CD4-positive, alpha-beta T cell treated with Interleukin-17A for 4 hours (primary cell): ENCODE data around the gene MBP.
A peak's percentile ranks its signal among the peaks of the same experiment; 100 is the strongest.

ENCODE experiments used
- DNase-seq: peaks from one replicate; pipeline ENCODE4 v3.0.0-alpha.2; 2020; ENCODE audit warnings: mixed read lengths

Gene MBP

DNA sequence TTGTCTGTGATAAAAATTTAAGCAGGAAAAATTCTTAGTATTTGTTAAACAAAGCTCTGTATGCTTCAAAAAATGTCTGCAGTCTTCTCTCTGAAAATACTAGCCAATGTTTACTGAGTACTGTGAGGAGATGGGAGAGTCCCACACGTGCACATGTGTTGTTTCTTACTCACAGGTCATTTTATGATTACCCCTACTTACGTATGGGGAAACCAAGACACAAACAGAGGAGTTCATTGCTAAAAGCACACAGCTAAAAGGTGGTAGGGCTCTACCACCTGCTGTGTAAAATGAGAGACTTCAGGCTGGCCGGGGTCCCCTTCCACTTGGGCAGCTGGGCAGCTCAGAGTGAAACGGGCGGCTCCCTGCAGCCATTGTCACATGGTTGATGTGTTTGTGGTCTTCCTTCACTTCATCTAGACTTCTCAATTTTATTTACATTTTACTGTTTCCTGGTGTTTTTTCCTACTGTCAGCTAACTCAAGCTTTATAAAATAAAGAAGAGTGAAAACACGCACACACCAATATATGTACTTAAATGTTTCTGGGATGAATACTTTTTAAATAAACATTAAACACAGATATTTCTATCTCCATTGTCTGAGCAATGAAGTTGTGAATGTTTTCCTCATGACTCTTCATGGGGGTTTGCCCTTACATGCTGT is 71.2 kb downstream of the MBP start:
- no peak for DNase-seq

DNA sequence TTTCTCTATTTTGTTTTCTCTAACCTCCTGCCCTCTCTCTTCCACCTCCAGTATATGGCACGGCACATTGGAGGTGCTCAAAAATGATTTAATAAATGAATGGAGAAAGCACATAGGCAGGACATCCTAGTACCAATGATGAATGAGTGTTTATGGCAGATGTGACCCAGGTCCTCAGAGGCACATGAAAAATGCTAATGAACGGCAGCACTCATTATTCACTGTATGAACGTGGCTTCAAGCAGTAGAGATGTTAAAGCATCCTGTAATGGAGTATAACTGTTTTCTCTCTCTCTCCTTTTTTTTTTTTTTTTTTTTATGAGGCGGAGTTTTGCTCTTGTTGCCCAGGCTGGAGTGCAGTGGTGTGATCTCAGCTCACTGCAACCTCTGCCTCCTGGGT is 72.4 kb downstream of the MBP start:
- DNase-seq: no peak

DNA sequence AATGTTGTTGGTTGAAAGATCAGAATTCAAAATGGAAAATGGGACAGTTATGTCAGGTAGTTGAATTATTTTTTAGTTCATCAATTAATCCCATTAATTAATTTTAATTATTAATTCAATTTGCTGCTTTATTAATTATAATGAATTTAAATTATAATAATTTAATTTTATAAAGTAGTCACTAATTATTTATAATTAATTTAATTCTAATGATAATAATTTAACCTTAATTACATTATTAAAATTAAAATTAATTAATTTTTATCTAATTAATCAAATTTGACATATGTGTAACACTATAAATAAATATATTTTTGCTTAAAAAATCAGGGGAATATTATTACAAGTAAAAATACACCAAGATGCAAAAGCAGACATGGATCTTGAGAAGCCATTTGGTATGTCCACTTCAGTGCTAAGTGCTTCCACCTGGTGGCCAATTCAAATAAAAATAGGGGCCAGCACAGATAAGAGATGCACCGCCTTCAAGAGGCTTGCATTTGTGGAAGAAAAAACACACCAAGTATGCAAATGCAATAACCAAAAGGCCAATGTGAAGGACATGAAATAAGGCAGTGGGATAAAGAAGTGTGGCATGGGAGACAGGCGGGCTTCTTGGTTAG is 73.2 kb downstream of the MBP start:
- peak; percentile 32 for DNase-seq

DNA sequence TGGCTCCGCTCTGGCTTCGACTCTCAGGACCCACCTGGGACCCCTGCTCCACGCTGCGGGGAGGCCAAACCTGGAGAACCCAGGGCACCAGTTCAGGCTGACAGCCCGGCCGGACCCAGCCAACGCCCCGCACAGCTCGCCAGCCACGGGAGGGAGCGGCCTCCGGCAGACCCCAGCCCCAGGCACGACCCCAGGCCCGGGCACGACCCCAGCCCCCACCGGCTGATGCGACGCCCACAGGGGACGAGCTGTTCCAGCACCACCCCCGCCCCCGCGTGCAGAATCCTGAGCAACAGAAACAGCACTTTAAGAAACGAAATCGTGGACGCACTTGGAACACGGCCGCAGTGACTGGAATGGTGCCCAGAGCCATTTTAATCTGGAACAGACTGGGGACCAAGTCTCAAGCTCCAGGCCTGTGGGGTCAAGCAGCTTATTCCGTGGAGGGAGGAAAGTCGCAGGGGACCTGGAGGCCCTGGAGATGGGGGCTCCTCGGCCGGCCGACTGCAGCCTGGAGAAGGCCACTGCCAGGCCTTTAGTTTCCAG is 74.2 kb downstream of the MBP start:
- no peak for DNase-seq

DNA sequence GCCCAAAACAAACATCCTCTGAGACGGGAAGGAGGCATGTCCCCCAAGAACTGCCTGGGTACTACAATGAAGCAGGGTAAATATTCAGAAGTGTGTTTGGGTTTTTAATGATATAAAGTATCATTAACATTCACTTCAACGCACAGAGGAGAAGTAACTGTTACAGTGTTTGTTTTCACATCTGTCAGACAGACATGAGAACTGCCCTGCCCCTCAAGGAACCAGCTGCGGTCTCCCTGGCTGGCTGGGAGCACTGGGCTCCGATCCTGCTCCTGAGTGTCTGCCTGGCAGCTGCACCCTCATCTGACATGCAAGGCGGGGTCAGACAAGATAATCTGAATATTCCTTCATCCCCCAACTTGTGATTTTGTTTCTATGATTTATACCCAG is 75.6 kb downstream of the MBP start:
- DNase-seq: no peak

DNA sequence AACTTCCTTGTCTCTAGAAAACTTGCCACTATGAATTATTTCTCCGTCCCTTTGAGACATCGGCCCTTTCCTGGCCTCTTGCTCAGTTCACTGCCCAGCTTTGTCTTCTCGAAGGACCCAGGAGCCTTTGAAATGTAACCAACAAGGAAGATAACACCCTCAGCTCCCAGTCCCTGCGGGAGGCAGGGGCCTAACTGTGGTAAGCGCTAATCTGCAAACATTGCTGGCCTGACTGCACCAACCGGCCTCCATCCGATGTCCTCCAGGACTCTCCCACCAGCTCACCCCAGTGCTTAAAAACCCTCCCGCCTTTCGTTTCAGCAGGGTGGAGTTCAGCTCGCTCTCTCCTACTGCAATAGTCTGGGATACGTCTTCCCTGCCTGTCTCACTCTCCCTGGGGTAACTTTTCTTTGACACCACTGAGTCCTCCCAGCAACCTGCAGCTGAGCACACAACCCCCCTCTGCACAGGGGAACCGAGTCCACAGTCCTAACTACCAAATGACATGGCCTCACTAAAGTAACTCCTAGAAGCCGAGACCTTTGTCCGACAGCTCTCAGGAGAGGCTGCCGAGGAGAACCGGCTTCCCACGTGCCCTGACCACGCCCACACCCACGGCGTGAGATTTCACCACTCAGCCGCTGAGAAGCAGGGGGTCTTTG is 76.1 kb downstream of the MBP start:
- DNase-seq: no peak

DNA sequence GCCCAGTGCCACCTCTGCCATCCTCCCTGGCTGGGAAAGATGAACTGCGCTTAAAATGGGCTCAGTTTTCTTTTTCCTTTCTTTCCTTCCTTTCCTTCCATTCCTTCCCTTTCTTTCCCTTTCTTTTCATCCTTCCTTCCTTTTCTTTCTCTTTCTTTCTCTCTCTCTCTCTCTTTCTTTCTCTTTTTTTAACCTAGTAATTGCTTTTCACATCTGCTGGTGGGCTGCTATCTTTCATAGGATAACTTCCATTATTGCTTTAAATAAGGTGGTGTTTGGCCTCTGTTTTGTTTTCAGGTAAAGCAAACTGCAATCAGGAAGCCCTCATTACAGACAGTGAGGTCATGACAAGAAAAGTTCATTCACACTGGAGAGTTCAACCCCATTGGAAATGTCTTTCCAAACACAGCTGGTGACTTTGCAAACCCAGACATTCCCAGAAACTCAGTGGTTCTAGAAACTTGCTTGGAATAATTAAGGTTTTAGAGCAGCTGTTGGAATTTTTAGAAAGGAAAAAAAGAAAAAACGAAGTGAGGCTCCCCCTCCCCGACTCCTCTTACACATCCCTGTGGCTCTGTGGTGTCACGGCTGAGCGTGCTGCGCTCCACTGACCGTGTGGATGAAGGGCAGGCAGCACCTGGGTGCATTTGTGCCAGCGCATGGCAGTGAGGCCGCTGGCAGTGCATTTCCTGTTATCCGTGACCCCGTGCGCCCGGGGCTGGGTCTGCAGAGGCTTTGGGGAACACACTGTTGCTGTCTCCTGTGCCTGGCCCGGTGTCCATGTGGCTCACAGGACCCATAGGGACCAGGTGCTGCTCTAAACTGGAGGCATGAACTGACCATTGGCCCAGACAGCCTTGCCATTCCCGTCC is 76.9 kb downstream of the MBP start:
- peak; percentile 41 for DNase-seq

DNA sequence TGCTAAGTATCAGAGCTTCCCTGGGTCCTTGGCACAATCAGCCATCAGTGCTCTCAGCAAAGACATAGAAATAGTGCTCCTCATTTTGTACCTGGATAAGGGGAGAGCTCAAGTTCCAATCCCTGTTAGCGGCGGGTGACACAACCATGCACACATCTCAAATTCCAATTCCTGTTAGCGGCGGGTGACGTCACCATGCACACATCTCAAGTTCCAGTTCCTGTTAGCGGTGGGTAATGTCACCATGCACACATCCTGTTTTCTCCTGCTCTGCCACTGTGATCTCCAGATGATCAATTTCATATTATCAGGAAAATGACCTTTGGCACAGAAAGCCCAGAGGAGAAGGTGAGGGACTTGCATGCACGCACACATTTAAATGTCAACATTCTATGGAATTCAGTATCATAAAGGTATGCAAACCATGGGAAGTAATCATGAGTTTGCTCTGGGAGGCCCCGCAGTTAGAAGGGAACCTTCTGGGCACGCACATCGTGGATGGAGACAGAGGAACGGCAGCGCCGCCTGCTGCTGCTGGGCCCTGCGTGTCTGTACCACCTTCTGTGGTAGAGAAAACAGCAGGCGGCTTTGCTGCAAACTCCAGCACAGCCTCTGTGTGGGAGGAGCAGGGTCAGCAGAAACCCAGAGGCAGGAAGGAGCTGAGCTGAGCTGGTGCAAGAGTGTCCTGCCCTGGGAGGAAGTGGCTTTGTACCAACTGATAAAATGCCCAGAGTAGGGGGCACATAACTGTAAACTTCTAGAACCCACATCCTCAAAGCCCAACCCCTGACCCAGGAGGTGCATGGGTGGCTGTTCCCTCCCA is 77.8 kb downstream of the MBP start:
- peak; percentile 87 for DNase-seq

DNA sequence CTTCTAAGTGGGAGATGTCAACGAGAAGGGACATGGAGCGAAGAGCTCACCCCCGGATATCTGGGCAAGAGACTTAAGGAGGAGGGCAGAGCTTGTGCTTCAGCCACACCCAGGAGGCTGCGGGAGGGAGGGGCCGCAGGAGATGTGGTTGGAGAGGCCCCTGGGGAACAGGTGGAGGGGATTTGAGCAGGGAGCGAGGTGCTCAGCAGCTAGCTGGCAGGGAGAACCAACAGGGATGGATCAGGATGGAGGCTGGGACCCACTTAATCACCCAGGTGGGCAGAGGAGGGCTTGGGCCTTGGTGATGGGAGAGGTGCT is 78.3 kb downstream of the MBP start:
- DNase-seq: peak; percentile 55

DNA sequence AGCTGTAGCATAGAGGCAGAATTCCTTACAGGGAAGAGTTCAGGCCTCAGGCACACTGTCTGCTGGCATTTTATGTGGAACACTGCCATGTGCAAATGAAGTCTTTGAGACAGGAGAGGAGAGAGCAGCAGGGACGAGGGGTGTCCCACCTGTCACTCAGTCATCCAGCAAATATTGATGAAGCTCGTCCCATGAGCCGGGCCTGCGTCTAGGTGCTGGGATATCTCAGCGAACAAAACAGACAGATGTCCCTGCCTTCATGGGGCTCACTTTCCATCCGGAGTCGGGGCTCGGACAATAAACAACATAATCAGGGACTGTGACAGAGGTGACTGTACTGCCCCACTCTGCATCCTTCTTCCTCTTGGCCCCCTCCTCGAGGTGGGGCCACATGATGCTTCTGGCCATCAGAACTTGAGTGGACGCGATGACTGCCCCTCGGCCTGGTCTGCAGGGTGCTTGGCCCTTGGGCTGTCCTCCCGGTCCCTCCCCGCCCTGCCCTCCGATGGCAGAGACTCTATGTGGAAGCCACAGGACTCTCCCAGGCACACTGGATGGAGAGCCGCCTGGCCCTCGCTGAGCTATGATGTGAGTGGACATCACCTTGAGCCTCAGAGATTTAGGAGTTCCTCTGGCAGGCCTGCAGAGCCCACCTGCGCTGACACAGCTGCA is 78.8 kb downstream of the MBP start:
- DNase-seq: no peak

DNA sequence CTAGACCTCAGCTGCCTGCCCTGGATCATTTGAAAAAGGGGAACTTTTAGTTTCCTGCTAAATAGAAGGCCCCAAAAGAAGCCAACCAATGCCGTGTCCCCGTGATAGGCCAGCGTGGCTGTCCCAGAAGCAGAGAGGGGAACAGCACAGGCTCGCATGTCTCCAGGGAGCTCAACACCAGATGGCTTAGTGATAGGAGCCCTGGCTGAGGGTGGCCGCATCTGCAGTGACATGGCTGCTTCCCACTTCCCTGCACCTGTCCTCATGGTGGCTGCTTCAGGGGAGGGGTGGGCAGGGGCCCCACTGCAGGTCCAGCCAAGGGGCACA is 79.6 kb downstream of the MBP start:
- DNase-seq: no peak

DNA sequence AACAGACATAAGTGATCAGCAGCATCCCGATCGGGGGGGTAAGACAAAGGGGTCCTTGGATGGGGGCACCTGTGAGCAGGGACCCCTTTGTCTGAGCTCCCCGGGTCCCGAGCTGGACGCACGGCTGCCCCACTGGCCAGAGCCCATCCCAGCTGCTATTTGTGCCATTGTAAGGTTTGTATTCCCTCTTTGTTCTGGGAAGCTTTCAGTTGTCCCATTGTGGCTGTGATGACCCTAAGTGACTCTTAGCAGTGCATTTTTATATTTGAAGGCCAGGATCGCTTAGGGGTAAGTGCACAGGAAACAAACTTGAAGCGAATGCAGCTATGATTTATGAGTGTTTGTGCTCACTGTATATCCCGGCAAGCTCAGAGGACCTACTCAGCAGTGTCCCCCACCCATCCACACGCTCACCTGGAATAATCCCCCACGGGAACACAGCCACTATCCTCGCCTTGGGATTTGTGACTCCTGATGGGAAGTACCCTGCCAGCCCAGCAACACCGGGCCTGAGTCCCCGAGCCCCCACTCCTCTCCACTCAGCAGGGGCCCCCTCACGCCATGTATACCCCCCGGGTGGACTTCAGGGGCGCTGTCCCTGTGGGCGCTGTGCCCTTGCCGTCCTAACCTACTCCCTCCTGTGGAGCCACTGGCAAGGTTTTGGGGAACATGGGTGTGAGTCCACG is 80.1 kb downstream of the MBP start:
- no peak for DNase-seq

DNA sequence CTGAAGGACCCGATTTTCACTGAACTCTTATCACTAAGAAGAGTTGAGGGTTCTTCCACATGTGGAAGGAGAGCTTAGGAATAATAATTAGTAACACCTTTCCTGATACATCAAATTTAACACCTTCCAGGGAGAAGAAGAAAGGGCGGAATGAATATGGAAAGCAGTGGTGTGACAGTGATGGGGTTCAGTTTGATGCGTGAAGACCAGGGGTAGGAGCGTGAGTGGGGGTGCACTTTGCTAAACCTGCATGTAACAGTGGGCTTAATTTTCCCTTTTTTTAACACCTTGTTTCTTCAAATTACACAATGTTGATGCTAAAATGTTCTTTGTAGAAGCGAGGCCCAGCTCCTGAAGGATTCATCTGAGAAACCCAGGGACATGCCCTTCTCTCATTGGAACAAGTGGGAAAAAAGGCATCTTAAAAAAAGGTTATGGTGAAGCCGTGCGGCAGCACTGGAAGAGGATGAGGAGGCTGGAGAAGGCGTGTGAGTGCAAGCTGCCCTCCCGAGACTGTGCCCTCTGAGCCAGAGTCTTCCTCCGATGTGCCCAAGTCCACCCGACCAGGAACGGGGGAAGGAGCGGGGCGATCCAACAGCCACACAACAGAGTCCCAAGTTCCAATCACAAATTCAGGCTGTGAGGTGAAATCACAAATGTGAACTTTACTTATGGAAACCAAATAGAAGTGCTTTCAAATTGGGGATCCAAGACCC is 80.8 kb downstream of the MBP start:
- no peak for DNase-seq

DNA sequence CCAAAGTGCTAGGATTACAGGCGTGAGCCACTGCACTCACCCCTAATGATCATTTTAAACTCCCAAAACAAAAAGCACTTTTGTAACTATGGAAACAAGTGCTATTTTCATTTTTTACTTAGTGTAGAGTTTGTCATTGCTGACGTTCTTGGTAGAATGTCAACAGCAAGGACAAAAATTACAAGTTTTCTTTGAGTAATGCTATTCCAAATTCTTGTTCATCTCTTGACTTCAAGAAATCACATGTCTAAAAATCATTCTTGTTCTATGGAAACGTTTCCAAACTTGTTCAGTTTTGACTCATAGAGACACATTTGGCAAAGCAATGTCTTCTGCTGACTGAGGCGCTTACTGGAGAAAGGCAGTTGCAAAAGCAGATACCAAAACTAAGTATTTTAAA is 82.6 kb downstream of the MBP start:
- DNase-seq: no peak

DNA sequence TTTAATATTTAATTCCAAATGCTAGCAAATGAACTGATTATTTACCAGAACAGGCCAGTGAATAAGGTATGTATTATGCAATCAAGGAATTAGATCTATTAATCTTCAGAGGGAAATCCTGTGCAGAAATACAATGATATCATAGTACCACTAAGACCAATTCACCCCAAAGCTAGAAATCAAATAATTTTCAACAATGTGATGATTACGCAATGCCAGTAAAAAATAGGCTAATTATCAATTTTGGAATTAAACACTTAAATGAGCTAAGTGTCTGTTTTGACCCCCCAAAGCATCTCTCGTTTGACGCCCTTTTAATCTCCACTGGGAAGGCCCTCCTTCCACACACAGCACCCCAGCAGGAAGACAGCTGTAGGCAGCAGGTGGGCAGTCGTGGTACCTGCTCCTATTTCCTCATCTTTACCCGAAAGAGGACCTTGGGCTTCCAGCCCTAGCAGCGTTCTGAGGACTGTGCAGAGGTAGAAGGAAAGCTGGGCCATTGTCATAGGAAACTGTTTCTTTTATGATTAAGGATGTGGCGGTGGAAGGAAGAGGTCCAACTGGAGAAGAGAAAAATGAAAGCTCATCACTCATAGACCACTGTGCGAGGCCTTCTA is 84.7 kb downstream of the MBP start:
- no peak for DNase-seq

DNA sequence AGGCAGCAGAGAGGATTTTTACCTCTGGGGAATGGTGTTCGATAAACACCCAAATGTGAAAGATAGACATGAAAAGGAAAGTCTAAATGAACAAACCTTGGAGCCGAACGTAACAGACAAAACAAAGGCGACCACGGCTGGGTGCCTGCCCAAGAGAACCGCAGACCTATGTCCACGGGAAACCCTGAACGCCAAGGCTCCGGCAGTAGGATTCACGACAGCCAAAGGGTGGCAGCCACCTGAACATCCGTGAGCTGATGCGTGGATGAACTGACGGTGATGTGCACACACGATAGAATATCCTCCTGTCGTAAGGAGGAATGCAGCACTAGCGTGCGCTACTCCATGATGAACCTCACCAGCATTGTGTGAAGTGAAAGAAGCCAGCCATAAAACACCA is 85.6 kb downstream of the MBP start:
- no peak for DNase-seq

DNA sequence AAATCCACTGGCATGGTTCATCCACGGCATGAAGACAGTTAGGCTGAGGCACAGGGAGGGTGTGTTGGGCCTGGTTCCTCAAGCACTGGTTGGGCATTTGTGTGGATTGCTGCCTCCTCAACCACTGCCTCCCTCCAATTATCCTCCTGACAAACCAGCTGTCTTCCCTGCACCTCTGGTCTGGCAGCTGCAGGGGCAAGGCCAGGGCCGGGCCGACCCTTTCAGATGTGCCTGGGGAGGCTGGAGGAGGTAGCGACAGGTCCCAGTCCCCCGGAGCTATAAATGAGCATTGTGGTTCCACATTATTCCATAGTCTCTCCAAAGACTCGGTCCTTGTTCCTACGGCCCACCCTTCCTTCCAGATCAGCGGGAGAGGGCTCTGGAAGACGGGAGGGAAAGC is 86.2 kb downstream of the MBP start:
- DNase-seq: no peak

DNA sequence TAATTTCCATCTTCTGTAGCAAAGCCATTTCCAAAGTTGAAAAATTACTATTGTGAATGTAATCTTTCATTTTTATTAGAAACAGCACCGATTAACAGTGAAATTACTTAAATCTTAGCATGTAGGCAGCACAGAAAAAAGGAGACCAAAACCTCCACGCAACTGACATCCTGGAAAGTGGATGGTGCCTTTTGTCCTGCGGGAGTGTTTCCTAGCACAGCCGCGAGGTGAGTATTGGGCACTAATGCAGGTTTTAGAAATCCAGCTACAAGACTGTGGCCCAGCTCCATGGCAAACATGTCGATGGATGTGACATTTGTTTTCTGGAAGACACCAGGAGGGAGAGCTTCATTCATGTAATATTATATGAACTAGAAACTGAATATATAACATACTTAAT is 86.9 kb downstream of the MBP start:
- no peak for DNase-seq

DNA sequence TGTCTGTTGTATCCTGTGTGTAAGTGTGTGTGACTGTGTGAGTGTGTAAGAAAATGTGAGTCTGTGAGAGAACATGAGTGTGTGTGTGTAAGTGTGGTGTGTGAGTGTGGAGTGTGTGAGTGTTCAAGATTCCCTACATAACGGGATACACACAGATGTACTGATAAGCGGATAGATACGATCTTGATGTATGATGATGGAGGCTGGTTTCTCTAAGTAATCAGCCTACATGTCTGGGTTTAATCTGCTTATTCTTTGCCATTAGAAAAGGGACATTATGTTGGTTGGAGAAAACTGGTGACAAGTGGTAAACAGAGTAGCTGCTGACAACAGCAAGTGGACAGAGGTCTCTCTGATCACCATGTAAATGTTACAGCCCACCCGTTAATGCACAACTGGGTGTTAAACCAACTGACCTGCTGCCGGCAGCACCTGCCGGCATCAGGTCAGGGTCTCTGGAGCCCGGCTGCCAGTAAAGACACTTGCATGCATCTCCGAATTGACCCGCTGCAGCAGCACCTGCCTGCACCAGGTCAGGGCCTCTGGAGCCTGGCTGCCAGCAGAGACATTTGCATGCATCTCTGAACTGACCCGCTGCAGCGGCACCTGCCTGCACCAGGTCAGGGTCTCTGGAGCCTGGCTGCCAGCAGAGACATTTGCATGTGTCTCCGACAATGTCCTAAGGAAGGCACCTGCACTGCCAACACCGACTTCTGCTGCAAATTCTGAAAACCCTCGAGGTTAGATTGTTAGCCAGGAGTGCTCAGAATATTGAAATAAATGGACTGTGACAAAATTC is 87.5 kb downstream of the MBP start:
- no peak for DNase-seq
